ENCODE results near the gene IFITM5.

IFITM5 gene

DNA sequence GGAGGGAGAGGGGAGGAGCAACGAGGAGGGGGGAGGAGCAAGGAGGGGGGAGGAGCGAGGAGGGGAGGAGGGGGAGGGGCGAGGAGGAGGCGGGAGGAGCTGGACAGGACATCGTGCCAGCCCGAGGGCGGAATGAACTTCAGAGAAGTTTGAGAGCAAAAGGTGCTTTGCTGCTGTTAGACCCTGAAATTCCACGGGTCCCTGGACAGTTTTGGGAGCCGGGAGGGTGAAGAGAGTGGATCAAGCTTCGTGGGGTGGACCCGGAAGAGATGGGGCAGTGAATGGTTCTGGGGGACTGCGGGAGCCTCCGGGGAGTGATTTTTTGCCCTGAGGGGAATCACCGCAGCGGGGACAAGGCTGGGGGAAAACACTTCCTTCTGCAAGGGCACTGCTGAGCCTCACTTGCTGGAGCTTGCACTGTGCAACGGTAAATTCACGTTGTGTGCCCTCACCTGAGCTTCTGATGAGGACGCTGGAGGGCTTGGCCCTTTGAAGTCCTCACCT, 31.8 kb downstream of the IFITM5 start:
- no peak for DNase-seq (ENCODE audit: low read depth in 2 of 2)

DNA sequence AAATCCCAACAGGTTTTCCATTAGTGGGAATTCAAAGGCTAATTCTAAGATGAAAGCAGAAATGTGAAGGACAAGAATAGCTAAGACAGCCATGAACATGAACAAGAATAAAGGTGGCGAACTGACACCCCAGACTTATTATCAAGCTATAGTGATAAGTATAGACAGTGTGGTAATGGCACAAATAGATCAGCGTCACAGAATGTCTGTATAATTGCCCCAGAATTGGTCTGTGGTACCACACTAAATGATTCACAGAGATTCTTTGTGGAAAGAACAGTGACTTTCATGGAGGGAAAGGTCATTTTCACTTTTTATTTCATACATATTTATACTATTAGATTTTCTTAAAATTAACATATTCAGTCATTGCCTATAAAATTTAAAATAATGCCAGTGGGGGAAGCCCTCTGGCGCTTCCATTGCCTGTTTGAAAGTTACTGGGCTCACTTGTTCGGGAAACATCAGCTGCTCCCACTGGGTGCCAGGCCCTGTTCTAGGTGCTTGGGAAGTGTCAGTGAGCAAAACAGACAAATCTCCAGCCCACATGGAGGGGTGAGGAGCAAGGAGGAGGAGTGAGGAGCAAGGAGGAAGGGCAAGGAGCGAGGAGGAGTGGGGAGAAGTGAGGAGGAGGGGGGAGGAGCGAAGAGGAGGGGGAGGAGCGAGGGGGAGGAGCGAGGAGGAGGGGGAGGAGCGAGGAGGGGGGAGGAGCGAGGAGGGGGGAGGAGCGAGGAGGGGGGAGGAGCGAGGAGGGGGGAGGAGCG, 32.5 kb downstream of the IFITM5 start:
- no peak for DNase-seq (ENCODE audit: low read depth in 2 of 2)

DNA sequence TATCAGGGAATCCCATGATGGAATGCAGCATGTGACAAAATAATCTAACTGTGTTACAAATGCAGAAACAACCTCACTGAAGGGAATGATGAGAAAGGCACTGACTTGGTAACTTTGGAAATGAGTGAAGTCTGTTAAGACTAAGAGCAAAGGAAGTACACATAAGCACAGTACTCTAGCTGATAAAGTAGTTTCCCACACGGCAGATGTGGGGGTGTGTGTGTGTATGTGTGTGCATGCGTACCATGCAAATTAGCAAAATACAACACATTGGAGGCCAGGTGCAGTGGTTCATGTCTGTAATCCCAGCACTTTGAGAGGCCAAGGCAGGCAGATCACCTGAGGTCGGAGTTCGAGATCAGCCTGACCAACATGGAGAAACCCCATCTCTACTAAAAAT, 37.7 kb downstream of the IFITM5 start:
- no peak for DNase-seq (ENCODE audit: low read depth in 2 of 2)

DNA sequence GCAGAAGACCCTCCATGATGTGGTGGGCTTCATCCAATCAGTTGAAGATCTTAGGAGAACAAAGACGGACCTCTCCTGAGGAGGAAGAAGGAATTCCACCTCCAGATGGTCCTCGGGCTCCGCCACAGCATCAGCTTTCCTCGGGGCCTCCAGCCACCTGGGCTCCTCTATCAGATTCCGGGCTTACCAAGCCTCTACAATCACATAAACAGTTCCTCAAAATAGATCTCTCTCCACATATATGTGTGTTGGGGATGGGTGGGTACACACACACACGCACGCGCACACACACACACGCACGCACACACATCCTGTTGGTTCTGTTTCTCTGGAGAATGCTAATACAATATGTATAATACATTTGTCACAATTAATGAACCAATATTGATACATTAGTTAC, 39.9 kb downstream of the IFITM5 start:
- no peak for DNase-seq (ENCODE audit: low read depth in 2 of 2)

DNA sequence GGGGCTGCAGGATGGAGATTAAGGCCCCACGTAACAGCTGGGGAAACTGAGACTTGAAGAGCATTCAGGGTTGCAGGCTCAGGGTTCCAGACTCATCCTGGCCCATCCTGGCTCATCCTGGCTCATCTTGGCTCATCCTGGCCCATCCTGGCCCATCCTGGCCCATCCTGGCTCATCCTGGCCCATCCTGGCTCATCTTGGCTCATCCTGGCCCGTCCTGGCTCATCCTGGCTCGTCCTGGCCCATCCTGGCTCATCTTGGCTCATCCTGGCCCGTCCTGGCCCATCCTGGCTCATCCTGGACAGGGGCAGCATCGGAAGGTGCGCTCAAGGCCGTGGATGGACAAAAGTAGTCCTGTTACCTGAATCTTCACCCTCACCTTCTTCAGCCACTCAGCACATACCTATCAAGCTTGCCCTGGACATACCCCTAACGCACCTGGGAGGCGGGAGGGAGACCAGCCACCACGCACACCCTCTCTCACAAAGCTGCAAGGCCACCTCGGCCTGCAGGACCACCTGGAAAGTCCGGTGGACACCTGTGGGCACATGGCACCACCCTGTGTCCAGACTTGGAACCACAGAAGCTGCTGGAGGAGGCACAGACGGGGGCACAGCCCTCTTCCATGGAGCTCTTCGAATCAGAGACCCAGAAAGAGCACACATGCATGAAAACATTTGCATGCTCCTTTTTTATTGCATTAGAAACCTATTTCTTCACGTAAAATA, 41.4 kb downstream of the IFITM5 start:
- no peak for DNase-seq (ENCODE audit: low read depth in 2 of 2)

DNA sequence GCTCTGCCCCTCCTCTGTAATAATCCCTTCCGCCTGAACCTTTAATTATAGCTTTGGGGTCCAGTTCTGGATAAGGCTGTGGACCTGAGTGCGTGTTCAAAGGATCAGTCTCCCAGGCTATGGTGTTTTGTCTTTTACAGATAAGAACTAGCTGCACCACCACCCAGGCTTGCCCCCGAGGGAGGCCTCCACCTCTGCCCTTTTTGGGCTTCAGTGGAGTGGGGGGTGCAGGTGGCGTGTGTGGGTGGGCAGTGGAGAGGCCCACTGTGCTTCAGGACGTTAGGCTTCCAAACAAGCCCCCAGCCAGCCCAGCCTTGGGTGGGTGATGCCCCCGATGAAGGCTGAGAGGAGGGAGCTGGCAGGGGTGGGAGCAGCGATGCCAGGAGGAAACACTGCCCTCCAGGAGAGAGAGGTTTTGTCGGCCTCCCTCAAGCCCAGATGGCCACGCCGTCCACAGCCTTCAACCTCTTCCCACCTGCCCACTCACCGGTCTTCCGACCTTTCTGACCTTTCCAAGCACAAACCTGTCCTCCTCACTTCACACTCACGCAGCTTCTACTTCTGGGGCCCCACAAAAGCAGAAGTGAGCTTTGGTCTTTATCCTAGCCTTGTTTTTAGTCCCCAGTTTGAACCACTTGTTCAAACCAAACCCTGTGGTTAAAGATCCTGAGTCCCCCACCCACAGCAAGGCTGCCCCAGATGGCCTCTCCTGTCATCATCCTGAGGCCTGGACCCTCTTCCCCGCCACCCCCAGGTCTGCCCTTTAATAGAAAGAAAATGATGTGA, 42.2 kb downstream of the IFITM5 start:
- DNase-seq (ENCODE audit: low read depth in 2 of 2), result no peak

DNA sequence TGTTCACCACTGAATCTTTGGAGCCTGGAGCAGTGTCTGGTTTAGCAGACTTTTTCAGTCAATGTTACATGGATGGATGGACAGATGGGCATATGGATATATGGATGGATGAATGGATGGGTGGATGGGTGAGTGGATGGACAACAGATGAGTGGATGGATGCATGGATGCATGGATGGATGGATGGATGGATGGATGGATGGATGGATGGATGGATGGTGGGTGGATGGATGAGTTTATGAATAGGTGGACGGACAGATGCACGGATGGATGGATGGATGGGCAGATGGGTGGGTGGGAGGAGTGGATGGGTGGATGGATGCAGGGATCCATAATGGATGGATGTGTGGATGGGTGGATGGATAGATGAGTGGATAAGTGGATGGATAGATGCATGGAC, 43.5 kb downstream of the IFITM5 start:
- DNase-seq (ENCODE audit: low read depth in 2 of 2), result no peak

DNA sequence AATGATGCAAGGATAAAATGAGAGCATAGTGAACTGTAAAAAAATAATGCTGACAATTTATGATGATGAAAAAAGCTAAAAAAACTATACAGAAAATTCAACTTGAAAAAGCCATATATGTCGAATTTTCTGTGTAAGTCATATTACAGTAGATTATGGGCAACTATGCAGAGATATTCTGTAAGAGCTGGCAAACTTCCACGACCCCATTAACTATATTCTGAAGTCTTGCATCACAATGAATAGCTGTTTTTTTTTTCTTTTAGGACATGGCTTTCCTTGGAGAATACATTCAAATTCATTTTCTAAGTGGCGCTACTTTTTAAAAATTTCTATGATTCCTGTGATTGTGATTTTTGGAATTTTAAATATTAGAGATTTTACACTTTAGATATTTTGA, 44.1 kb downstream of the IFITM5 start:
- DNase-seq (ENCODE audit: low read depth in 2 of 2), result peak; percentile 24 to 26

DNA sequence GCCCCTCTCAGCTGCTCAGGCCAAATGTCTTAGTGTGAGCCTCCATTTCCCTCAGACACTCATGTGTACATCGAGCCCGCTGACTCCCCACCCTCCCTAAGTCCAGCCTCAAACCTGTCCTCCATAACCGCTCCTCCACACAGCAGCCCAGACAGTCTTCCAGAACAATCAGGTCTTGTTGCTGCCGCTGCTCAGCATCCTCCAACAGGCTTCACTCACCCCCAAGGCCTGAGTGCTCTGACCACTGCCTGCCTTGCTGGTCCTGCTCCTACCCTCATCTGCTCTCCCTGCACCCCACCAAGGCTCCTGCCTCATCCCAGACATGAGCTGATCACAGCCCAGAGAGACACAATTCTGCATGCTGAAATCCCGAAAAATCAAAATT, 45.4 kb downstream of the IFITM5 start:
- DNase-seq (ENCODE audit: low read depth in 2 of 2), result no peak

DNA sequence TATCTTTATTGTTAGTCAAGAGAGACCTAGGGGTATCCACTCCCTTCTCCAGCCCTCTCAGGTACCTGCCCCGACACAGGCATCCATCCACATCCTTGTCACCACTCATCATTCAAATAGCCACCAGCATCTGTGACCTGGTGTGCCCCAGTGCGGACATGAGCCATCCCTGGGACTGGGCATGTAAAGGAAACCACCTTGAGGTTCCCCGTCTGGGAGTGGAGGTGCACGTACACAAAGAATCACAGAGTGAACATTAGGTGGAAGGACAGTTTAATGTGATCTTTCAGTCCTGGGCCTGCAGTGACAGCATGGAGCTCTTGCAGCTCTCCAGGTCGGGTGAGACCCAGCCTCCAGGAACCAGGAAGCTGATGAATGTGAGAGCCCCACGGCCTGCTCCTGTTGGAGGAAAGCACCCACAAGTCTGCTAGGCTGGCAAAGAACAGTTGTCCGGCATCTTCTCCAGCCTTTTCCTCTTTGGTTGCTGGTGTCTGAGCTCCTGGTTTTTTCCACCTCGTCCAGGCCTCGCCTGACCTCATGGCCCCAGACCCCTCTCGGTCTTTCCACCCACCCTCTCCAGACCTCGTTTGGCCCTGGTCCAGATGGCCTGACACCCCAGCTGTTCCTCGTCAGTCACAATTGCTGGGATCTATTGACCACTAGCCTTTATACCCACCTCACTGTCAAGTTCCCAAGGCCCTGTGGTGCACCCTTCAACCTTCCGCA, 46.0 kb downstream of the IFITM5 start:
- DNase-seq (ENCODE audit: low read depth in 2 of 2), result no peak

DNA sequence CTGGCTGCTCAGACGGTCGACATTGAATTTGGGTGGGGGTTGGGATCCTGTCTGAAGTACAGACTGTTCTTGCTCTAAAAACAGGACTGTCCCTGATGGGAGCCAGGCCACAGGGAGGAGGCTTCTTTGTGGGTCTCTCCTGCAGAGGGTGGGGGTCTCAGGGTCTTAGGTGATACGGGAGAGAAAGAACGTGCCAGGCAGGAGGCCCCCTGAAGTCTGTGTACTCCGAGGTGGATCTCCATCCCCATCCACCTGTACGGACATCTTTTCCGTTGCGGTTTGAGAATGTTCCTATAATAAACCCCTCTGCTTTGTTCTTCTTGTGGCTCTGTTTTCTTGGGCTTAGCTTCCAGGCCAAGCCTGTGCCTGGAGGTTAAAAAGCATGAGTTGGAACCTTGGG, 46.7 kb downstream of the IFITM5 start:
- no peak for DNase-seq (ENCODE audit: low read depth in 2 of 2)

DNA sequence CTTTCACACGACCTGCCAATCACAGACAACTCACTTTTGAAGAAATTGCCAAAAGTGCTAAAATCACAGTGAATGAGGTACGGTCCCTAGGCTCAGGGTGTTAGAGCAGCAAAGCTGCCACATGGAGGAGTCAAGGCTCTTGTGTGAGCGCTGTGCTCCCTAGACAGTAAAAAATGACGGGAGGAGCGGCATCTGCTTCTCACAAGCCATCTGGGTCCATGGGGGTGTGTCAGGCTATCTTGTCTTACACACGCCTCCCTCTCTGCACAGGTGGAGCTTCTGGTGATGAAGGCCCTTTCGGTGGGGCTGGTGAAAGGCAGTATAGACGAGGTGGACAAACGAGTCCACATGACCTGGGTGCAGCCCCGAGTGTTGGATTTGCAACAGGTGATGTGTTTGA, 47.8 kb downstream of the IFITM5 start:
- DNase-seq (ENCODE audit: low read depth in 2 of 2), result no peak

DNA sequence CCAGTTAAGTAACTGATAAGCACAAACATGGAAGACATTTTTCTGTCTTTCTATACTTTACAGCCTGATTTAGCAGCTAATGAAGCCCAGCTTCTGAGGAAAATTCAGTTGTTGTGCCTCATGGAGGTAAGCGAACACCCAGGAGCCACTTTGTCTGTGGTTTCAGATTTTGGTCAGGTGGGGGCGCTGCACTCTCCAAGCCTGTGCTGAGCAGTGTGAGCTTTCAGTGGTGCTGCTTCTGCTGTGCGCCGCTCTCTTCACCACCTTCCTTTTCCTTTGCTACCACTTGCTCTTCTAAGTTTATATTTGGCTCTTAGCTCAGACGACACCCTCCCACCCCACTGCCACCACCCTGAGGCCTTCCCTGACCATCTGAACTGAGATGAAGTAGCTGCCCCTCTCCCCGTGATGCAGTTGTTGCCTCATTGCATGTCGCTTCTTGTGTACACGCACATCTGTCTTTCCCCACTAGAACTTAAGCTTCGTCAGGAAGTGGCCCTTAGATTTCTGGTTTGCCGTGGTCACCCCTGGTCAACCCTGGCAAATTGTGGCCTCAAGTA, 48.5 kb downstream of the IFITM5 start:
- peak; percentile 14 to 16 for DNase-seq (ENCODE audit: low read depth in 2 of 2)

DNA sequence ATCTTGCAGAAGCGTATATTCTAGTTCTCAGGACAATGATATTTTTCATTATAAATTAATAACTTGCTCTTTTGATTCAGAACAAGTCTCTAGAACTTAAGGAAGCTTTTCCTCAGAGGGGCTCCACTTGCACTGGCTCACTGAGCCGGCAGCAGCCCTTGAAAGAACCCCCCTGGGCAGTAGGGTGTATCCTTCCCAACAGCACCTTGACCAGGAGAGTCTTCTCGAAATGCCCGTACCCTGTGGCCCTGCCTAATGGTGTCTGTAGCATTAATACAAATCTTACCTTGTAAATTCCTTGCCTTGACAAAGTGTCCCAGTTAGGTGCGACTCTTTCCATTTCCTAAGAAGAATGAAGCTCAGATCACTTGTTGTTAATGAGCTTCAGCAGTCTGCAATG, 49.1 kb downstream of the IFITM5 start:
- DNase-seq (ENCODE audit: low read depth in 2 of 2), result no peak

DNA sequence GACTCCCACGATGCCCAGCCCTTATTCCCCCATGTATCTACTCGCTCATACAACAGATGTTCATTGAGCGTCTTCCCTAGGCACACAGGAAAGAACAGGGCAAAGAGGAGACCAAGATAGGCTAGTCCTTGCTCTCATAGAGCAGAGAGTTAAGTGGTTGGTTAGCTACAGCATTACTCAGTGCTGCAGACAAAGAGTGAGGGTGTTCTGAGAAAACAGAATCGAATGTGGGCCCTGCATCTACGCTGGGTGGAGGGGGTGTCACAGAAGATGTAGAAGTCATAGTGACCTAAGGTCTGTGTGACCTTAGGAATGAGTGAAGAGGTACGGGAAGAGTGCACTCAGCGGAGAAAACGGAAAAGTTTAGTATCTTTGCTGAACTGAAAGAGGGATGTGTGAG, 50.3 kb downstream of the IFITM5 start:
- DNase-seq (ENCODE audit: low read depth in 2 of 2), result no peak
